ENCODE measurements around the gene LRRN3. TPM values are rescaled to one million over a fixed set of nuclear protein-coding genes. Genes with fewer than 3 reads are reported as not detected.

LRRN3 gene
- 0.66 TPM for polyA plus RNA-seq (2013, experiment 1 of 2; ENCODE audit: insufficient read length)
- polyA plus RNA-seq (2013, experiment 2 of 2; ENCODE audit: insufficient read length), result 0.95 TPM

GRCh38 chr7:111090846-111091245, at the start of gene LRRN3:
Gene LRRN3, plus strand, starts transcription at chr7:111091127. Its CDS starts 31,646 bp downstream, at chr7:111122773.
- DNase-seq, result peak; percentile 55

- no peak for DNase-seq
These were observed 49.4 kb upstream of the LRRN3 start for GRCh38 chr7:111041577-111041976.

GRCh38 chr7:111042842-111043241, 48.1 kb upstream of the LRRN3 start:
- no peak for DNase-seq

- DNase-seq, result no peak
These were observed 47.4 kb upstream of the LRRN3 start for GRCh38 chr7:111043561-111043960.

- peak; percentile 7 for DNase-seq
These were observed 45.5 kb upstream of the LRRN3 start for GRCh38 chr7:111045449-111045848.

- no peak for DNase-seq
These were observed 43.3 kb upstream of the LRRN3 start for GRCh38 chr7:111047595-111047994.

GRCh38 chr7:111049971-111050680, 40.8 kb upstream of the LRRN3 start:
- DNase-seq, result no peak

GRCh38 chr7:111050875-111051416, 40.0 kb upstream of the LRRN3 start:
- DNase-seq, result peak; percentile 12

GRCh38 chr7:111051832-111052231, 39.1 kb upstream of the LRRN3 start:
- DNase-seq, result no peak

GRCh38 chr7:111053035-111053434, 37.9 kb upstream of the LRRN3 start:
- no peak for DNase-seq

GRCh38 chr7:111056371-111056770, 34.6 kb upstream of the LRRN3 start:
- DNase-seq, result no peak

GRCh38 chr7:111057066-111057465, 33.9 kb upstream of the LRRN3 start:
- DNase-seq, result no peak

- no peak for DNase-seq
These were observed 31.1 kb upstream of the LRRN3 start for GRCh38 chr7:111059833-111060232.

- DNase-seq, result no peak
These were observed 27.8 kb upstream of the LRRN3 start for GRCh38 chr7:111063166-111063565.

- DNase-seq, result no peak
These were observed 23.7 kb upstream of the LRRN3 start for GRCh38 chr7:111067251-111067650.

- DNase-seq, result no peak
These were observed 23.2 kb upstream of the LRRN3 start for GRCh38 chr7:111067682-111068081.

GRCh38 chr7:111068618-111069017, 22.3 kb upstream of the LRRN3 start:
- no peak for DNase-seq

- DNase-seq, result no peak
These were observed 19.4 kb upstream of the LRRN3 start for GRCh38 chr7:111071556-111071955.

- DNase-seq, result peak; percentile 50
These were observed 18.3 kb upstream of the LRRN3 start for GRCh38 chr7:111072658-111073057.

GRCh38 chr7:111074071-111074747, 16.7 kb upstream of the LRRN3 start:
- DNase-seq, result peak; percentile 33

- DNase-seq, result no peak
These were observed 16.2 kb upstream of the LRRN3 start for GRCh38 chr7:111074748-111075146.

- no peak for DNase-seq
These were observed 15.4 kb upstream of the LRRN3 start for GRCh38 chr7:111075498-111075897.

GRCh38 chr7:111076205-111076604, 14.7 kb upstream of the LRRN3 start:
- peak; percentile 49 for DNase-seq

- DNase-seq, result no peak
These were observed 13.9 kb upstream of the LRRN3 start for GRCh38 chr7:111077001-111077400.
